Activated CD8-positive, alpha-beta memory T cell treated with anti-CD3 and anti-CD28 coated beads, Interleukin-2, amount 50 U/mL, for 24 hours (primary cell): Measurements from ENCODE around the gene SUPT5H.
"Not testable (repeated sequence)": the region's sequence is repeated elsewhere in the genome, so short reads cannot be mapped to it uniquely, and the experiment has no call there.

ENCODE experiments used
- DNase-seq: peaks from one replicate; pipeline ENCODE4 v3.0.0-alpha.2; 2020; ENCODE audit errors: extremely low read depth

Gene SUPT5H

GRCh38 chr19:39425744-39426143, 19.6 kb upstream of the SUPT5H start:
- no peak for DNase-seq

GRCh38 chr19:39426170-39426569, 19.2 kb upstream of the SUPT5H start:
- no peak for DNase-seq

- no peak for DNase-seq
These were observed 17.7 kb upstream of the SUPT5H start for GRCh38 chr19:39427707-39428106.

GRCh38 chr19:39428283-39429112, 16.9 kb upstream of the SUPT5H start:
- no peak for DNase-seq

- no peak for DNase-seq
These were observed 14.4 kb upstream of the SUPT5H start for GRCh38 chr19:39430675-39431593.

- DNase-seq = no peak
These were observed 12.7 kb upstream of the SUPT5H start for GRCh38 chr19:39432677-39433025.

GRCh38 chr19:39433480-39434079, 11.8 kb upstream of the SUPT5H start:
- DNase-seq = no peak

GRCh38 chr19:39434123-39435076, 11.0 kb upstream of the SUPT5H start:
- no peak for DNase-seq

- peak; percentile 98 for DNase-seq
These were observed 9.7 kb upstream of the SUPT5H start, which contains the start of gene RPS16 for GRCh38 chr19:39435499-39436349. Gene RPS16 (minus strand): TSS chr19:39435949. CDS start chr19:39435895, 54 bp downstream.

- no peak for DNase-seq
These were observed 9.0 kb upstream of the SUPT5H start for GRCh38 chr19:39436350-39436716.

- no peak for DNase-seq
These were observed 7.0 kb upstream of the SUPT5H start for GRCh38 chr19:39438270-39438934.

- DNase-seq = no peak
These were observed 685 bp upstream of the SUPT5H start for GRCh38 chr19:39444598-39445195.

- DNase-seq = no peak
These were observed 1.1 kb downstream of the SUPT5H start for GRCh38 chr19:39446365-39447084.

- no peak for DNase-seq
These were observed 2.9 kb downstream of the SUPT5H start for GRCh38 chr19:39448271-39448670.

GRCh38 chr19:39449116-39449797, 3.9 kb downstream of the SUPT5H start:
- DNase-seq = no peak

- not testable (repeated sequence) for DNase-seq
These were observed 5.9 kb downstream of the SUPT5H start for GRCh38 chr19:39451257-39451656.

GRCh38 chr19:39463403-39463802, 18.0 kb downstream of the SUPT5H start:
- no peak for DNase-seq
